ENCODE measurements around the gene SNPH. TPM values are rescaled to one million over a fixed set of nuclear protein-coding genes. Genes with fewer than 3 reads are reported as not detected.
A peak's percentile ranks its signal among the peaks of the same experiment; 100 is the strongest.
"Not testable (repeated sequence)": the region's sequence is repeated elsewhere in the genome, so short reads cannot be mapped to it uniquely, and the experiment has no call there.

SNPH gene
- total RNA-seq, 1 donor from 2014 or later, result 23.4 TPM

DNA sequence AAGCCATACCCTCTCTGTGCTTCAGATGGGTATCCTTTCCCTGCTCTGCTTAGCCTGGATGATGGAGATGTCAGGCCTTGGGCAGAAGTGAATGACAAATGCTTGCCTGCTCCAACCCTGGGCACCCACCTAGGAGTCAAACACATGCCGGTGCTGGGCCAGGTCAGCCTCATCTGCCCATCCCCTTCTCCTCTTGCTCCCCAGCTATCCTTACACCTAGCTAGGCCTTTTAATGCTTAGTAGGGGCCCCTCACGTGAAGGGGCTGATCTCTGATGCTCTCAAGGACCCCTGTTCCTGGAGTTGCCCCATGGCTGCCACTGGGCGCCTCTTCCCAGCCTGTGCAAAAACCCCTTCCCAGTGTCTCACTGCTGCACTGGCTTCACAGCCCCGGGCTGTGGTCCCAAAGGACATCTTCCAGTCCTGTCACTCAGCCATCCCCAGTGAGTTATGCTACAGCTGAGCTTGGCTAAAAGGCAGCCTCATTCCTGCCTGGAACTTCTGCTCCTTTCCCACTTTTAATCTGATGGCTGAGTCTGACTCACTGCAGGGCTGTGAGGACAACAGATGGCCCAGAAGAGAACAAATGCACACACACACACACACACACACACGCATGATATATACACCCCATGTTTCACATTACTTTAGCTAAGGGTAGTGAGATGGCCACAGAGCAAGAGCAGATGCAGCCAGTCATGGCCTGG lies 75.6 kb downstream of the SNPH start:
- DNase-seq, result peak; percentile 39

DNA sequence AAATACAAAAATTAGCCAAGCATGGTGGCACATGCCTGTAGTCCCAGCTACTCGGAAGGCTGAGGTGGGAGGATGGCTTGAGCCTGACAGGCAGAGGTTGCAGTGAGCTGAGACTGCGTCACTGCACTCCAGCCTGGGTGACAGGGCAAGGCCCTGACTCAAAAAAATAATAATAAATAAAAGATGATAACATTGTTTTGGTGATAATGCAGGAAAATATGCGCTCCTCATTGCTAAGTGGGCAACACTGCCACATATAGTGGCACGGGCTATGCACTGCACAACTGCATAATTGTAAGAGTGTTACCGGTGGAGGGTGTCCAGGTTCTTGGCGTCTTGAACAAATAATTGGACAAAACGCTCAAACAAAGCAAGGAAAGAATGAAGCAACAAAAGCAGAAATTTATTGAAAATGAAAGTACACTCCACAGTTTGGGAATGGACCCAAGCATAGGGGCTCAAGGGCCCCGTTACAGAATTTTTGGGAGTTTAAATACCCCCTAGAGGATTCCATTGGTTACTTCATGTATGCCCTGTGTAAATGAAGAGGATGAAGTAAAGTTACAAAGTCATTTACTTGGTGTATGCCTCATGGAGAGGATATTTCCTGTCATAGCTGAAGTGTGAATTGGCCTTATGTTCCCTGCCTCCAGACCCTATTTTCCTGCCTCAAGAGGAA lies 77.5 kb downstream of the SNPH start:
- DNase-seq, result not testable (repeated sequence)

DNA sequence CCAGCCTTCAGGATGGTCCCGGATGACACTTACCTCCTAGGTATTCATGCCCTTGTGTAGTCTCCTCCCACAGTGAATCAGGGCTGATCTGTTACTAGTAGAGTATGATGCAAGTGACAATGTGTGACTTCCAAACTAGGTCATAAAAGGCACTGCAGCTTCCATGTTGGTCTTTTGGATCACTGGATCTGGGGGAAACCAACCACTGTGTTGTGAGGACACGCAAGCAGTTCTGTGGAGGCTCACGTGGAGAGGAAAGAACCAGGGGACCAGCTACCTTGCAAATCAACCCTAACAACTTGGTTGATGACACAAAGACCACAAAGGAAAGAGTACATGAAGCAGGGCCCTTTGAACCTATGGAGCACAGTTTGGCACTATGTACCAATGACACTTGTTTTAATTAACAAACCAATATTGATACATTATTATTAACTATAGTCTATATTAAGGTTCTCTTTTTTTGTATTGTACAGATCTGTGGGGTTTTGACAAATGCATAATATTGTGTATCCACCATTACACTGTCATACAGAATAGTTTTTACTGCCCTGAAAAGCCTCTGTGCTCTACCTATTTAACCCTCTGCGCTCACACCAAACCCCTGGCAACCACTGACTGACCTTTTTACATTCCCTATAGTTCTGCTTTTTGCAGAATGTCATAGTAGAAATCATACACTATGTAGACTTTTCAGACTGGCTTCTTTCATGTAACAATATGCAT lies 79.1 kb downstream of the SNPH start:
- no peak for DNase-seq

DNA sequence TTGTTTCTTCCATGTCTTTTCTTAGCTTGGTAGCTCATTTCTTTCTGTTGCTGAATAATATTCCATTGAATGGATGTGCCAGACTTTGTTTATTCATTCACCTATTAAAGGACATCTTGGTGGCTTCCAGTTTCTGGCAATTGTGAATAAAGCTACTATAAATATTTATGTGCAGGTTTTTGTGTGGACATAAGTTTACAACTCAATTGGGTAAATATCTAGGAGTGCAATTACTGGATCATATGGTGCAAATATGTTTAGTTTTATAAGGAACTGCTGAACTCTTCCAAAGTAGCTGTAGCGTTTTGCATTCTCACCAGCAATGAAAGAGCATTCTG lies 79.6 kb downstream of the SNPH start:
- DNase-seq, result no peak

DNA sequence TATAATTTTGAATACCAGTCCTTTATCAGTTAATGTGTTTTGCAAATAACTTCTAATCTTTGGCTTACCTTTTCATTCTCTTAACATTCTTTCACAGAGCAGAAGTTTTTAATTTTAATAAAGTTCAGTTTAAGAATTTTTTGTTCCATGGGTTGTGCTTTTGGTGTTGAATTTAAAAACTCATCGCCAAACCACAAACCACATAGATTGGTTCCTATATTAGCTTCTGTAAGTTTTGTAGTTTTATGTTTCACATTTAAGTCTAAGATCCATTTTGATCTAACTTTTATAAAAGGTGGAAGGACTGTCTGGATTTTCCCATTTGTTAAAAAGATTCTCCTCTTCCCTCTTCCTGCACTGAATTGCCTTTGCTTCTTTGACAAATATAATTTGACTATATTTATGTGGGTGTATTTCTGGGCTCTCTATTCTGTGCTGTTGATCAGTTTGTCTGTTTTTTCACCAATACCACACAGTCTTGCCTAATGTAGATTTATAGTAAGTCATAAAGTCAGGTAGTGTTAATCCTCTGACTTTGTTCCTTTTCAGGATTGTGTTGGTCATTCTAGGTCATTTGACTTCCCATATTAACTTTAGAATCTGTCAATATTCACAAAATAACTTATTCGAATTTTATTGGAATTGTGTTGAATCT lies 80.3 kb downstream of the SNPH start:
- DNase-seq, result no peak

DNA sequence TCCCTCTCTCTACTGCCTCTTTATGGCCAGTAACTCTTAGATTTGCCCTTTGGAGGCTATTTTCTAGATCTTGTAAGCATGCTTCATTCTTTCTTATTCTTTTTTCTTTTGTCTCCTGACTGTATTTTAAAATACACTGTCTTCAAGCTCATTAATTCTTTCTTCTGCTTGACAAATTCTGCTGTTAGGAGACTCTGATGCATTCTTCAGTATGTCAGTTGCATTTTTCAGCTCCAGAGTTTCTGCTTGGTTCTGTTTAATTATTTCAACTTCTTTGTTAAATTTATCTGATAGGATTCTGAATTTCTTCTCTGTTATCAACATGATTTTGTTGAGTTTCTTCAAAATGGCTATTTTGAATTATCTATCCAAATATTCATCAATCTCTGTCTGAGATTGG lies 87.9 kb downstream of the SNPH start:
- no peak for DNase-seq

DNA sequence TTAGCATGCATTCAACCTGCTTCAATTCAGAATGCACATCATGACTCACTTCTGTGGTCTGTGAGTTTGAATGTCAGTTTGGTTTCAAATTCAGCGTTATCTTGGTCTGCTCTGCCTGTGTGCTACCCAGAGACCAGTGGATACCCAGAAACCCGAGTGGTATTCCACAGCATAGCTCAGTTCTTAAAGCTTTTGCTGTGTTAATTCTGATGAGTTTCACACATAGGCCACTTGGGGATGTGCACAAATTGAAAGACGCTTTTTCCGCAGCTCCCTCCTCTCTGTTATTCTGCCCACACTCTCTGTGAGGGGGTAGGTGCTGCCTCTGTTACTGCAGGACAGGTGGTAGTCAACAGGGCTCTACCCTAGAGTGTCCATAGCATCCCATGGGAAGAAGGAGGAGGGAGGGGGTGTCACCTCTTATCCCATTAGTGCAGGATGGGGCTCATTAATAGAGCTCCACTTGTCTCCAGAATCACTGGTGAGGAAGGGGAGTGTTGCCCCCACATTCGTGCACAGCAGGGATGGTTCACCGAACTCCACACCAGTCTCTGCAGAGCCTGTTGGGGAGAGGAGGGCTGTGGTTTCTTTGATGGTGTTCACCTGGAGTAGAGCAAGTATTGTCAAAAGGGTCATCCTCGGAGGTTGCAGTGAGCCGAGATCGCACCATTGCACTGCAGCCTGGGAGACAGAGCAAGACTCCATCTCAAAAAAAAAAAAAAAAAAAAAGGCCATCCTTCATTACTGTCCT lies 92.0 kb downstream of the SNPH start:
- no peak for DNase-seq

Other genes with a start within 250 kb of the SNPH start
- gene PSMF1, start 147.7 kb upstream of the SNPH start, total RNA-seq, result 20.7 TPM
- 8.0 TPM for gene TMEM74B, start 81.3 kb upstream of the SNPH start, total RNA-seq
- 0.16 TPM for gene C20orf202, start 62.8 kb upstream of the SNPH start, total RNA-seq
- not detected for gene RAD21L1, start 40.2 kb upstream of the SNPH start, total RNA-seq
- gene SDCBP2, start 62.8 kb downstream of the SNPH start, total RNA-seq, result 2.0 TPM
- 79.4 TPM for gene FKBP1A, start 126.8 kb downstream of the SNPH start, total RNA-seq
- gene NSFL1C, start 200.6 kb downstream of the SNPH start, total RNA-seq, result 28.9 TPM
- gene SIRPB2, start 225.1 kb downstream of the SNPH start, total RNA-seq, result 0.62 TPM

Measured in occipital lobe (tissue), 2 donors.